HepG2 (cell line): ENCODE measurements around the gene PEX5. TPM values are rescaled to one million over a fixed set of nuclear protein-coding genes. Genes with fewer than 3 reads are reported as not detected.
A peak's percentile ranks its signal among the peaks of the same experiment; 100 is the strongest.

Experiments used
- ATAC-seq: fragments of 200-7000 bp; cut with Tn5 transposase; 3 replicates; pipeline ENCODE4 v1.9.1; 2020; ENCODE audit warnings: mild to moderate bottlenecking, moderate library complexity
- BruUV-seq: library from RNA; stranded (reverse); fragments of 400-500 nt; replicated peaks from 2 replicates; lab custom pipeline; 2021; lab: Mats Ljungman, UMichigan
- CTCF ChIA-PET: fragments of 300-600 bp; formaldehyde crosslinking; extraction: SDS; loops from one replicate; lab custom pipeline; 2021; ENCODE audit warnings: low total read pairs, inconsistent platforms, low intra/inter-chr PET ratio; lab: Yijun Ruan, JAX
- POLR2A ChIA-PET: fragments of 350-600 bp; sonication (Branson Sonifier 250); formaldehyde crosslinking; loops from one replicate; lab custom pipeline; 2020; ENCODE audit warnings: antibody characterized with exemption, inconsistent platforms; lab: Yijun Ruan, JAX
- DNase-seq: peaks from one replicate; pipeline ENCODE4 v3.0.0-alpha.2; 2015; ENCODE audit warnings: low spot score
- FAIRE-seq: peaks from 3 replicates; lab custom pipeline; 2011; peaks lifted over from hg19 to GRCh38; lab: Jason Lieb, UNC
- H2AFZ ChIP-seq: one replicate; pipeline ENCODE4 v1.6.1; 2011; ENCODE audit warnings: low read length, inconsistent platforms
- H3K27ac ChIP-seq: fragments of 300-600 bp; 3 replicates; pipeline ENCODE4 v1.8.0; 2011; ENCODE audit warnings: mixed run types, mild to moderate bottlenecking, mixed read lengths, low read length, inconsistent platforms; ENCODE audit not compliant: insufficient read depth; ENCODE audit errors: extremely low read length
- H3K27me3 ChIP-seq, 2 experiments: fragments of 200-600 bp in 1 of 2; 2 replicates in 1 of 2; 3 replicates in 1 of 2; pipeline versions ENCODE4 v1.6.0 to v1.8.0; 2011; ENCODE audit warnings: low read length in 2 of 2, mild to moderate bottlenecking in 2 of 2, moderate library complexity in 2 of 2, inconsistent platforms in 1 of 2; ENCODE audit not compliant: insufficient read depth in 2 of 2, control insufficient read depth in 1 of 2
- H3K36me3 ChIP-seq, 2 experiments: fragments of 200-600 bp in 1 of 2; replicated peaks in 1 of 2; 2 replicates in 1 of 2; 3 replicates in 1 of 2; pipeline versions ENCODE4 v1.5.1 to v1.8.0; 2011; ENCODE audit warnings: low read length in 2 of 2, inconsistent platforms in 1 of 2; ENCODE audit not compliant: insufficient read depth in 2 of 2, control insufficient read depth in 1 of 2
- H3K4me1 ChIP-seq: 2 replicates; pipeline ENCODE4 v1.5.1; 2012; ENCODE audit warnings: low read length, inconsistent platforms; ENCODE audit not compliant: insufficient read depth
- H3K4me2 ChIP-seq: 2 replicates; pipeline ENCODE4 v1.6.0; 2011; ENCODE audit warnings: low read depth, low read length, inconsistent platforms
- H3K4me3 ChIP-seq, 3 experiments: fragments of 200-600 bp in 1 of 3; sonication (generic), shearing (Covaris generic) in 1 of 3; replicated peaks in 1 of 3; 2 replicates each; pipeline ENCODE4 v1.5.1; 2011 to 2016; ENCODE audit warnings: low read length in 3 of 3, inconsistent platforms in 2 of 3, low read depth in 2 of 3, mild to moderate bottlenecking in 2 of 3, control low read depth in 1 of 3, mixed read lengths in 1 of 3; ENCODE audit not compliant: insufficient read depth in 1 of 3
- H3K79me2 ChIP-seq: one replicate; pipeline ENCODE4 v1.6.1; 2011; ENCODE audit warnings: low read length, inconsistent platforms; ENCODE audit not compliant: insufficient read depth
- H3K9ac ChIP-seq: 2 replicates; pipeline ENCODE4 v1.6.0; 2011; ENCODE audit warnings: mild to moderate bottlenecking, low read depth, low read length, inconsistent platforms; ENCODE audit not compliant: insufficient read depth
- H3K9me3 ChIP-seq: 2 replicates; pipeline ENCODE4 v1.5.1; 2012; ENCODE audit warnings: mild to moderate bottlenecking, low read length
- H4K20me1 ChIP-seq: 2 replicates; pipeline ENCODE4 v1.6.0; 2011; ENCODE audit warnings: inconsistent platforms, mild to moderate bottlenecking, low read length, moderate library complexity; ENCODE audit not compliant: insufficient read depth
- ATM ChIP-seq: fragments of 450-650 bp; IDR thresholded peaks from 2 replicates; pipeline ENCODE4 v1.7.1; 2017; ENCODE audit warnings: mild to moderate bottlenecking, borderline replicate concordance
- FOXK1 ChIP-seq: sonication (generic); formaldehyde crosslinking; IDR thresholded peaks from 2 replicates; pipeline ENCODE4 v1.4.0; 2020; ENCODE audit warnings: low read depth, missing genetic modification reagents, borderline replicate concordance
- FOXP1 ChIP-seq, 2 experiments: fragments of 450-650 bp in 1 of 2; IDR thresholded peaks; 2 replicates each; pipeline ENCODE4 v1.6.1; 2017 to 2018; ENCODE audit warnings: antibody characterized with exemption in 1 of 2
- KAT7 ChIP-seq: IDR thresholded peaks from 2 replicates; pipeline ENCODE4 v1.6.1; 2018; ENCODE audit warnings: borderline replicate concordance, missing compliant biosample characterization
- MAZ ChIP-seq, 2 experiments: sonication (generic) in 1 of 2; formaldehyde crosslinking in 1 of 2; IDR thresholded peaks; 2 replicates each; pipeline versions ENCODE4 v1.5.0 to v1.6.1; 2012 to 2020; ENCODE audit warnings: low read depth in 2 of 2, mild to moderate bottlenecking in 2 of 2, borderline replicate concordance in 1 of 2, improper control_type of control experiment in 1 of 2, low read length in 1 of 2, missing genetic modification reagents in 1 of 2, moderate library complexity in 1 of 2
- MTA3 ChIP-seq: sonication (generic); formaldehyde crosslinking; IDR thresholded peaks from 2 replicates; pipeline ENCODE4 v1.4.0; 2020; ENCODE audit warnings: missing genetic modification reagents
- SIX4 ChIP-seq: sonication (generic); formaldehyde crosslinking; IDR thresholded peaks from 2 replicates; pipeline ENCODE4 v1.4.0; 2020; ENCODE audit warnings: missing genetic modification reagents
- SMC3 ChIP-seq: IDR thresholded peaks from 2 replicates; pipeline ENCODE4 v1.6.1; 2011; ENCODE audit warnings: low read length, improper control_type of control experiment
- SNAI1 ChIP-seq: sonication (generic); formaldehyde crosslinking; IDR thresholded peaks from 2 replicates; pipeline ENCODE4 v1.5.0; 2020; ENCODE audit warnings: mild to moderate bottlenecking, missing genetic modification reagents, borderline replicate concordance
- STAG1 ChIP-seq: sonication (generic); formaldehyde crosslinking; IDR thresholded peaks from 2 replicates; pipeline ENCODE4 v1.4.0; 2020; ENCODE audit warnings: missing genetic modification reagents
- SYNCRIP ChIP-seq: fragments of 200-400 bp; formaldehyde crosslinking; IDR thresholded peaks from 2 replicates; pipeline ENCODE4 v1.6.1; 2018; ENCODE audit warnings: mild to moderate bottlenecking, low read depth, low read length; ENCODE audit not compliant: insufficient read depth
- WIZ ChIP-seq: sonication (generic); formaldehyde crosslinking; IDR thresholded peaks from 2 replicates; pipeline ENCODE4 v1.5.1; 2020; ENCODE audit warnings: mild to moderate bottlenecking, missing genetic modification reagents
- ZFP37 ChIP-seq: sonication (generic); formaldehyde crosslinking; IDR thresholded peaks from 2 replicates; pipeline ENCODE4 v1.4.0; 2020; ENCODE audit warnings: missing genetic modification reagents, borderline replicate concordance
- ZFP62 ChIP-seq: sonication (generic); formaldehyde crosslinking; IDR thresholded peaks from 2 replicates; pipeline ENCODE4 v1.4.0; 2020; ENCODE audit warnings: missing genetic modification reagents
- ZNF207 ChIP-seq: fragments of 450-650 bp; IDR thresholded peaks from 2 replicates; pipeline ENCODE4 v1.6.1; 2016; ENCODE audit warnings: antibody characterized with exemption, borderline replicate concordance
- ZNF224 ChIP-seq: sonication (generic); formaldehyde crosslinking; IDR thresholded peaks from 2 replicates; pipeline ENCODE4 v1.5.0; 2020; ENCODE audit warnings: mild to moderate bottlenecking, missing genetic modification reagents
- ZNF354B ChIP-seq: sonication (generic); formaldehyde crosslinking; IDR thresholded peaks from 2 replicates; pipeline ENCODE4 v1.8.0; 2022; ENCODE audit warnings: mild to moderate bottlenecking, missing genetic modification reagents
- ZNF431 ChIP-seq: sonication (generic); formaldehyde crosslinking; IDR thresholded peaks from 2 replicates; pipeline ENCODE4 v1.9.0; 2022; ENCODE audit warnings: missing genetic modification reagents, low read depth, mild to moderate bottlenecking, borderline replicate concordance
- ZNF550 ChIP-seq: sonication (generic); formaldehyde crosslinking; IDR thresholded peaks from 2 replicates; pipeline ENCODE4 v1.4.0; 2020; ENCODE audit warnings: mild to moderate bottlenecking, missing genetic modification reagents, borderline replicate concordance
- ZNF768 ChIP-seq: sonication (generic); formaldehyde crosslinking; IDR thresholded peaks from 2 replicates; pipeline ENCODE4 v1.4.0; 2020; ENCODE audit warnings: missing genetic modification reagents
- ZNF816 ChIP-seq: sonication (generic); formaldehyde crosslinking; IDR thresholded peaks from 2 replicates; pipeline ENCODE4 v1.8.0; 2022; ENCODE audit warnings: missing genetic modification reagents, mild to moderate bottlenecking, borderline replicate concordance
- in situ Hi-C: cut with HindIII; loops from 2 replicates; pipeline ENCODE4 v1.10.0; 2017; ENCODE audit warnings: low pct_unique_long_range_greater_than_20kb; ENCODE audit not compliant: extremely low pct_ligation_motif_present
- intact Hi-C: fragments of 100-400 bp; cut with micrococcal nuclease; formaldehyde crosslinking; loops from one replicate; pipeline ENCODE4 v1.10.0; 2022; ENCODE audit not compliant: unreplicated experiment
- polyA plus RNA-seq, 8 experiments: library from polyadenylated mRNA; depleted of rRNA in 3 of 8; stranded (reverse) in 7 of 8; unstranded in 1 of 8; fragments of >200 nt; fragmentation: Illumina TruSeq in 4 of 8; extraction: Trizol in 4 of 8; gene quantifications; 2 replicates each; pipeline versions ENCODE4 v1.2.1 to v1.2.3, GENCODE V29; 2011 to 2016; ENCODE audit warnings: low read depth in 4 of 8, missing spikeins in 1 of 8, mixed read lengths in 1 of 8; ENCODE audit not compliant: insufficient read depth in 1 of 8
- total RNA-seq, 5 experiments: library from RNA; depleted of rRNA; stranded (reverse); fragments of >200 nt; fragmentation: Illumina TruSeq; extraction: Trizol; gene quantifications; 2 replicates each; pipeline ENCODE4 v1.2.3, GENCODE V29; 2016; ENCODE audit warnings: low read depth in 1 of 5
- TF ChIP-seq, protein P1 (sequence below): sonication (generic); formaldehyde crosslinking; IDR thresholded peaks from 2 replicates; pipeline ENCODE4 v1.5.0; 2020; ENCODE audit warnings: missing genetic modification reagents, mild to moderate bottlenecking, borderline replicate concordance
- TF ChIP-seq, protein P2 (sequence below): sonication (generic); formaldehyde crosslinking; IDR thresholded peaks from 2 replicates; pipeline ENCODE4 v1.4.0; 2020; ENCODE audit warnings: missing genetic modification reagents

The PEX5 gene
- total and polyA plus RNA-seq, 2 of the 13 experiments (the other 11 are each of a cell fraction or from before 2014, with no cell fraction given): 16.4 to 29.0 TPM

DNA sequence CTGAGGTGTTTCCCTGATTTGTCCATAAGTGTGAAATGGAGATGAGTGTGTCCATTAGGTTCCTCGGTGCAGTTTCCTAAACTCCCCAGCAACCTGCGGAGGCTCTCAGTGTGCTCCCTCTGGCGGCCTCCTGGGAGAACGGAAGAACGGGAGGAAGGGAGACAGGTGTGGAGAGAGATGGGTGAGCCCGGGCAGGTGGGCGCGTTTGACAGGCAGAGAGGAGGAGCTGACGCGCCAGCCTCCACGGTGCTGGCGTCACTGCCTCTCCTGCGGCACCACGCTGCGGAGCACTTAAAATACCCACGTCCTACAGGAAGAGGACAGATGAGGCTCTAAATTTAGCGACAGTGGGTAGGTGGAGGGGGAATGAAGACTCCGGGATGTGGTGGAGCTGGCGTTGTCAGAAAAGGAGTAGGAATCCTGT, 26.8 kb upstream of the PEX5 start (continued):
- TF ChIP-seq ZNF207 (no peak), FOXP1 (IDR thresholded peaks at IDR 0.05) (no peak), FOXP1 (CRISPR knock-in tag; IDR thresholded peaks at IDR 0.05) (no peak), ZNF224 (no peak), WIZ (CRISPR knock-in tag) (no peak), ZNF550 (no peak), STAG1 (peak; percentile 54), SYNCRIP (no peak), KAT7 (CRISPR knock-in tag) (no peak), ZNF816 (CRISPR knock-in tag) (no peak), SMC3 (peak; percentile 57), ZNF354B (0 out of 2 replicates have a peak, but pooled peaks have one; percentile 19), ZFP37 (no peak), SNAI1 (no peak), MAZ (IDR thresholded peaks at IDR 0.05; ENCODE audit: borderline replicate concordance, low read depth, low read length) (no peak), MAZ (CRISPR knock-in tag; IDR thresholded peaks at IDR 0.05; ENCODE audit: low read depth) (0 out of 2 replicates have a peak, but pooled peaks have one; percentile 30)
- TF ChIP-seq, all 625 proteins: peak for 14

- Histone ChIP-seq H3K79me2 (no peaks in the 10 kb centered on the region), H3K4me2 (no peak overlapping the region), H3K4me1 (no peaks in the 10 kb centered on the region), H3K36me3 (no peaks in the 10 kb centered on the region), H2AFZ (no peak overlapping the region), H3K27me3 (no peaks in the 10 kb centered on the region; a peak in 1 of 5 replicates), H3K4me3 (no peak overlapping the region), H3K9me3 (peaks cover 59% of the 10 kb centered on the region), H3K27ac (no peak overlapping the region), H4K20me1 (no peaks in the 10 kb centered on the region), H3K9ac (no peak overlapping the region)
- FAIRE-seq: no peak
- ChIA-PET POLR2A (no interaction called here), CTCF (no interaction called here)
- intact Hi-C loops (no loop called here), in situ Hi-C loops (no loop called here)
- no peak for ATAC-seq
- BruUV-seq: no TSS peak
- no peak for DNase-seq
- TF ChIP-seq MTA3 (CRISPR knock-in tag) (no peak), SIX4 (CRISPR knock-in tag) (no peak), ZFP62 (CRISPR knock-in tag) (no peak), ZNF768 (no peak), ZNF431 (CRISPR knock-in tag) (no peak), ATM (no peak), FOXK1 (CRISPR knock-in tag) (no peak)
- TF ChIP-seq, protein P1, sequence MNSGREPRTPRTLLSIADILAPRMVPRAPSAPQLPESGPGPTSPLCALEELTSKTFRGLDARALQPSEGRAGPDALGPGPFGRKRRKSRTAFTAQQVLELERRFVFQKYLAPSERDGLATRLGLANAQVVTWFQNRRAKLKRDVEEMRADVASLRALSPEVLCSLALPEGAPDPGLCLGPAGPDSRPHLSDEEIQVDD (CRISPR knock-in tag): no peak
- TF ChIP-seq, protein P2, sequence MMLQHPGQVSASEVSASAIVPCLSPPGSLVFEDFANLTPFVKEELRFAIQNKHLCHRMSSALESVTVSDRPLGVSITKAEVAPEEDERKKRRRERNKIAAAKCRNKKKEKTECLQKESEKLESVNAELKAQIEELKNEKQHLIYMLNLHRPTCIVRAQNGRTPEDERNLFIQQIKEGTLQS: no peak
Observed at GRCh38 chr12:7169951-7170350, 19.5 kb upstream of the PEX5 start.
